H1 (cell line): ENCODE results near the gene PPM1F. TPM values are rescaled to one million over a fixed set of nuclear protein-coding genes. Genes with fewer than 3 reads are reported as not detected.

ENCODE experiments used
- CHD7 ChIP-seq: fragments of 300-600 bp; sonication (generic); IDR thresholded peaks from 2 replicates; pipeline ENCODE4 v1.7.1; 2012; ENCODE audit warnings: low read length, moderate library complexity, mild to moderate bottlenecking, inconsistent platforms; ENCODE audit not compliant: insufficient replicate concordance
- CTCF ChIP-seq, 3 experiments: IDR thresholded peaks; 1 replicate in 2 of 3; 2 replicates in 1 of 3; pipeline versions ENCODE4 v1.5.1 to v1.6.1; 2011; ENCODE audit warnings: low read length in 3 of 3, mild to moderate bottlenecking in 3 of 3, inconsistent platforms in 2 of 3, low read depth in 1 of 3, moderate library complexity in 1 of 3; ENCODE audit not compliant: insufficient read depth in 1 of 3; ENCODE audit errors: control extremely low read depth in 1 of 3
- RBBP5 ChIP-seq: IDR thresholded peaks from 2 replicates; pipeline ENCODE4 v1.7.1; 2012; ENCODE audit warnings: low read depth, mild to moderate bottlenecking, inconsistent platforms, low read length, moderate library complexity, borderline replicate concordance
- RNF2 ChIP-seq: fragments of 200-900, 300-1000 bp; sonication (generic); IDR thresholded peaks from 2 replicates; pipeline ENCODE4 v1.7.1; 2016; ENCODE audit warnings: borderline replicate concordance, low read depth, mild to moderate bottlenecking, antibody characterized with exemption, low read length; ENCODE audit not compliant: poor library complexity, severe bottlenecking; ENCODE audit errors: missing control alignments
- SRF ChIP-seq: IDR thresholded peaks from 2 replicates; pipeline ENCODE4 v1.6.1; 2011; ENCODE audit warnings: mild to moderate bottlenecking, low read depth, low read length, moderate library complexity
- polyA plus RNA-seq, 7 experiments: library from polyadenylated mRNA; depleted of rRNA in 3 of 7; stranded (reverse) in 5 of 7; unstranded in 2 of 7; fragments of >200 nt in 5 of 7; fragments of 200-250 nt in 2 of 7; gene quantifications; 1 replicate in 5 of 7; 2 replicates in 1 of 7; 4 replicates in 1 of 7; pipeline versions ENCODE4 v1.2.1 to v1.2.3, GENCODE V29; 2011 to 2013; ENCODE audit warnings: missing spikeins in 2 of 7, mixed read lengths in 2 of 7
- total RNA-seq: library from RNA; stranded (reverse); fragmentation: NEBNext Ultra II Directional; extraction: Animal tissue kit (Norgen Biotek cat#: 25700); gene quantifications from 2 replicates; pipeline ENCODE4 v1.2.1, GENCODE V29; 2021

PPM1F gene
- total and polyA plus RNA-seq, 2 of the 8 experiments (the other 6 are each of a cell fraction or from before 2014, with no cell fraction given), result 12.4 to 22.8 TPM

- TF ChIP-seq CHD7, result no peak
- no peak for TF ChIP-seq CTCF (IDR thresholded peaks at IDR 0.05; ENCODE audit: control extremely low read depth in 1 of 3, insufficient read depth in 1 of 3, low read depth in 1 of 3, low read length in 3 of 3)
- no peak for TF ChIP-seq SRF
- TF ChIP-seq RBBP5, result no peak
- TF ChIP-seq RNF2, result no peak
These were observed 32.9 kb downstream of the PPM1F start (continued) for GRCh38 chr22:21919526-21920307.
